Measurements from ENCODE around the gene TOMT.

TOMT gene

GRCh38 chr11:72088076-72088808 lies 17.5 kb upstream of the TOMT start:
- no peak for DNase-seq

DNA sequence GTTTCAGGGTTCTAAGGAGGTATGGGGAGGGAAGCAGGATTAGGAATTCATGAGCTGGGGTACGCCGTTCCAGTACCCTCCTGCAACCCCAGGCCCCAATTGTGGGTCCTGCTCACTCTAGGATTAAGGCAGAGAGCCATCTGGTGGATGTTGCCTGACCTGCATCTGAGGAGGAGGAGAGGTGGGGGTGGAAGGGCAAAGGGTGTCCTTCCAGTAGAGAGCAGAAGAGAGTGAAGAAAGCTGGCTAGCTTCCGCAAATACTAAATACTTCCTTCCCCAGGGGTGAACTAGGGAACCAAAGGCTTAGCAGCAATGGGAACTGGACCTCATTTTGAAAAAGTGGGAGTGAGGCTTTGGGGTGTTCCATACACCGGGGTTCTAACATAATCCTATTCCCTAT lies 14.4 kb upstream of the TOMT start:
- DNase-seq = peak; percentile 79

DNA sequence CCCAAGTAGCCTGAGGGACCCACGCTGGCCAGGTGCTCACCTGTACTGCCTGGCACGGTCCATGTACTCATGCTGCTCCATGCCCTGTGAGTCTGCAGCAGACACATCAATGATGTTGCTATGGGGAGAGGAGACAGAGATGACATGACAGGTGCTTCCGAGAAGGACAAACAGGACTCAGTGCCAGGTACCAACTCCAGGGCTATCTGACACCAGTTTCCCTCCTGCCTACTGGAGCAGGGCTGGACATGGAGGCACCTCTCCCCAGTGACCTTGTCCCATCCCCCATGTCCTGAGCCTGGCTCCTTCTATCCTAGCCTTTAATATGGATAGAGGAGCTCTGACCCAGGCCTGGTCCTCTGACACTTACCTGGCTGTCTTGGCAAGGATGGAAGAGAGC lies 7.0 kb upstream of the TOMT start:
- no peak for DNase-seq

- no peak for DNase-seq
These were observed 5.7 kb upstream of the TOMT start for GRCh38 chr11:72100009-72100408.

- no peak for DNase-seq
These were observed 5.3 kb upstream of the TOMT start for GRCh38 chr11:72100462-72100861.

GRCh38 chr11:72102162-72102561 lies 3.6 kb upstream of the TOMT start:
- DNase-seq = no peak

DNA sequence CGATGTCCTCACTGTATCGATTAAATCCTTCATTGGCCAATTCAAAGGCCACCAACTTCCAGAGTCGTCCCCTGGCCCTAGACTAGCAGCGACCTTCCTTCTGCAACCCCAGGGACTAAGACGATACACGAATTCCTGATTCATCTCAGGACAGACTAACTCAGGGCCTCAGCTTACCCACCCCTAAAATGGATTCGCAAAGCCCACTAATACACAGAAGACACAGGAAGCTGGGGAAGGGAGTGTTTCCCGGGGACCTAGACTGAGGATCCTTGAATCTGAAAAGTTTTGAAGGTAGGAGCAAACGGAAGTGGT lies 3.1 kb upstream of the TOMT start:
- no peak for DNase-seq

- peak; percentile 98 for DNase-seq
These were observed 2.6 kb upstream of the TOMT start, which contains the start of gene LAMTOR1 for GRCh38 chr11:72102946-72103753. LAMTOR1 (minus strand) TSS chr11:72103297; CDS start chr11:72103224, 73 bp downstream.

GRCh38 chr11:72103754-72104167 lies 2.0 kb upstream of the TOMT start:
- no peak for DNase-seq

DNA sequence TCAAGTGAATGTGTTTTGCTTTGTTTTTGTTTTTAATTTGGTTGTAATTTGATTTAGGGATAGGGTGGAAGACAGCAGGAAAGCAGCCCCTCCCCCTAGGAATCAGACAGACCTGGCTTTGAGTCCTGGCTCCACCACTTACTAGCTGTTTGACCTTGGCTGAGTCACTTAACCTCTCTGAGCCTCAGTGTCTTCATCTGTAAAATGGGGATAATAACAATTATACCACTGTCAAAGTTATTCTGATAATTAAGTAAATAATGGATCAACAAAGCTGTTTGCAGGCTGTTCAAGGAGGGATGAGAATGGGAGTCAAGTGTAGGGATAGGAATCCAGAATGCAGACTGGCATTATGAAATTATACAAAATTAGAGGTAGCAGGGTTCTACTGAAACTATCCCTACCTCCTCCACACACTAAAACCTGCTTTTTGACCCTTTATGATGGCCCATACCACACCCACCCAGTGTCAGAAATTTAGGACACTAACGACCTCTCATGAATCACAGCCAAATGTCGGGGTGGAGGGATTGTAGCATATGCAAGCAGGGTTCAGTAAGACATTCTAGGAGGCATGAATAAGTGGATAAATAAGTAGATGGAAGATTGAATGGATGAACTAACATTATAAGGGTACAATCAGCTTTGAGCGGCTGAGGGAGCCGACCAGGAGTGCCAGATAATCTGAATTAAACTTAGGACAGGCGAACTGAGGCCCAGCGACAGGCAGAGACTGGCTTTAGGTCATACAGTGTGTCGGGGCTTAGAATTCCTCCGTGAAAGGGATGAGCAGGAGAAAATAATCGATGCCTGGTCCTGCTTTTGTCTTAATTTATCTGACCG lies 5.8 kb downstream of the TOMT start:
- no peak for DNase-seq

- peak; percentile 99 for DNase-seq
These were observed 6.6 kb downstream of the TOMT start, which contains the start of gene ANAPC15 for GRCh38 chr11:72112143-72112977. ANAPC15 (minus strand) TSS chr11:72112695; CDS start chr11:72111276, 1,419 bp downstream.

DNA sequence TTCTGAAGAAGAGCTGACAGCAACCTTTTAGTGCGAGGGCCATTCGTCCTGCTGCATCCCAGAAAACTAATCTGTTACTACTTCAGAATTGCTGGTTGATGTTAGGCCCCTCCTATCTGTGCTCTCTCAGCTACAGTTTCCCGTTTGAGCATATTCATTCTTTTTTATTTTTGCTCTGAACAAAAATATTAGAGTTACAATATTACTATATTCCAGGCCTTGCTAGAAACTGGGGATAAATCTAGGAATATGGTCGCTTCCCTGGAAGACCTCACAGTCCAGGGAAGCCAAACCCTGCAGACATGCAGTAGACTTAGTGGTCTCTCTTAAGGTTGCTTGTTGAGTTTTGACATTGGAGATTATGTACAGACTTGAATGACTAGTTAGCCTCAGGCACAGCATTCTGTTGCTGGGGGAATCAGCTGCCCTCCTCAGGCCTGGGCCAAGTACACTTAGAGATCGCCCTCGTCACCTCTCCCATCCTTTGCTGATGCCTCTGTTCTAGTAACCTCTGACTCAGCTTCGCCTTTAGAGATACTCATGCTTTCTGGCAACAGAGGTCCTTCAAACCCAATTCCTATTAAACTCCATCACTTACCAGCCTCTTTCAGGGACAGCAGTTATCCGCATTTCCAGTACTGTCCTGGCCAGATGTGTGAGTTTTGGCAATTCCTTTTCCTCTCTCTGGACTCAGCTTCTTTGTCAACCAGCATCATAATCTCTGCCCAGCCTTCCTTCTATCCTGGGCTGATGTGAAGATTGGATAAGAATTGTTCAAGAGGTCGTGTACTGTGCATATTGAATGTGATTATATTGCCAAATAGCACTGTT lies 7.5 kb downstream of the TOMT start:
- no peak for DNase-seq

DNA sequence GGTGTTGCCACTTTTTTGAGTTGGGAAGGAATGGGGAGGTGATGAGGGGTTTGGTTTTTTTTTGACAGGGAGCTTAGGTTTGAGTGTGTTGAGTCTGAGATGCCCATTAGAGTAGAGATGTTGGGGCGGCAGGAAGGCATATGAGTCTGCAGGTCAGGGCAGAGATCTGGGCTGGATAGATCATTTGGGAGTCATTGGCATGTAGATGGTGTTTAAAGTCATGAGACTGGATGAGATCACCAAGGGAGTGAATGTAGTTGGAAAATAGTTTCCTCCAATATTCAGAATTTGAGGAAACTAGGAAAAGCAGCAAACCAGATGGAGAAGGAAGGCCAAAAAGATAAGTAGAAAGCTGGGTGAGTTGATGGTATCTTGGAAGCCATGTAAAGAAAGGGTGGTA lies 8.8 kb downstream of the TOMT start:
- no peak for DNase-seq

DNA sequence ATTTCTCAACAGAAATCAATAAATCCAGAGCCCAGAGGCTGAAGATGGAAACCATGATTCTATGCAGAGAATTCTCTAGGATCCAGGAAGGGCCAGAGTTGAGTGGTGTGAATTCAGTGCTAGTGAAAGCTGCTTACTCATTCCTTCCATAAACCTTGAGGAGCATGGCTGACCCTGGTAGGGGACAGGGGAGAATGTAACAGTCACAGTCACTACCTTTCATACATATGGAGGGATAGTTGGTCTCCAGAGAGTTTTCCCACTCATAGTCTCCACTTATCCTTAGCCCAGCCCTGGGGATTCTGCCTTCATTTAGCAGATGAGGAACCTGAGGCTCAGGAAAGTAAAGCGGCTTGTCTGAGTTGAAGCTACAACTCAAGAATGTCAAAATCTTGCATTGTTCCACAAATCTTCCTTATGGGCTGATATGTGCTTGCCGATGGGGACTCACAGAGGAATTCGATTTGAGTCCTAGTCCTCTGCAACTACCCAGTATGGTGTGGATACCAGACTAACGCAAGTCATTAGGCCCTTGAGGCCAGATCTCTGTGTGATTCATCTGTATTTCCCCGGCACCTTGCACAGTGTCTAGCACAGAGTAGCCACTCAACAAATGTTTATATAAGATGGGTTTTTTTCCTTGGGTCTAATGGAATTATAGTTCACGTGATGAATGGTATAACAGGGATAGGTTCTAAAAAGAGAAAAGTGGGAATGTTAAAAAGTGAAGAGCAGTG lies 10.5 kb downstream of the TOMT start:
- no peak for DNase-seq

DNA sequence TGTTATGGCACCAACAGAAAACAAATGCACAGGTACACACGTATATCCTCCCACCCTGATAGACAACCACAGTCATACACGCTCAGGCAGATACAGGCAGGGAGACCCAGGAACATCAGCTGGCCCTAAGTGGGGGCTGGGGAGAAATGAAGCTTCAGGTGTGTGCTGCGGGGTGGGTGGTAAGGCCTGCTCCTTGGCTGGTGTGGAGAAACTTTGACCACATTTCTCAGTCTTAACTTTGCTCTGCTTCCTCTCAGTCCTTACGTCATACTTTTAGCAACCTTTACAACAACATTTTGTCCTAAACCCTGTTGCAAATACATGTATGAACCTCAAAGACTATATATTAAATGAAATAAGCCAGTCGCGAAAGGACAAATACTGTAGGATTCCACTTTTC lies 13.5 kb downstream of the TOMT start:
- DNase-seq = no peak

DNA sequence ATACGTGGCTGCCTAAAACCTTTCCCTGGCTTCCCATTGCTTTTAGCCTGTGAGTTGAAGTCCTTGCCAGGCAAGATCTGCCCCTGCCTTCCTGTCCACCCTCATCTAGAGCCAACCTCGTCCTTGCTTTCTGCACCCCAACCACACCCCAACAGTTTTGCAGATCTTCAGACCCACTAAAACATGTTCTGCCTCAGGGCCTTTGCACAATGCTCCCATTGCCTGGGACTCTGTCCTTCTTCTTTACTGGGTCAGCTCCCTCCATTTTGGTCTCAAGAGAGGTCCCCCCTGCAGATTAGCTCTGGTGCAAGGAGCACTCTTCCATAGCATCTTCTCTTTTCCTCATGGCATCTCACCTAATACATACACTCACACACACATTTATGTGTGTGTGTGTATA lies 15.2 kb downstream of the TOMT start:
- no peak for DNase-seq

DNA sequence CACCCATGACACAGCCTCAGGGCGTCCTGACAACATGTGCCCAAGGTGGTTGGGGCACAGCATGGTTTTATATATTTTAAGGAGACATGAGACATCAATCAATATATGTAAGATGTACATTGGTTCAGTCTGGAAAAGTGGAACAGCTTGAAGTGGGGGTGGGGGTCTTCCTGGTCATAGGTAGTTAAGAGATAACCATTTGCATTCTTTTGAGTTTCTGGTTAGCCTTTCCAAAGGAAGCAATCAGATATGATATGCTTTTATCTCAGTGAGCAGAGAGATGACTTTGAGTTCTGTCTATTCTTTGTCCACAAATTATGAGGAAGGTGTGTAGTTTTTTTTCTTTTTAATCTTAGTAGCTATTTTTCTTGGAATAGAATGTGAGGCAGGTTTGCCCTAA lies 16.9 kb downstream of the TOMT start:
- no peak for DNase-seq

DNA sequence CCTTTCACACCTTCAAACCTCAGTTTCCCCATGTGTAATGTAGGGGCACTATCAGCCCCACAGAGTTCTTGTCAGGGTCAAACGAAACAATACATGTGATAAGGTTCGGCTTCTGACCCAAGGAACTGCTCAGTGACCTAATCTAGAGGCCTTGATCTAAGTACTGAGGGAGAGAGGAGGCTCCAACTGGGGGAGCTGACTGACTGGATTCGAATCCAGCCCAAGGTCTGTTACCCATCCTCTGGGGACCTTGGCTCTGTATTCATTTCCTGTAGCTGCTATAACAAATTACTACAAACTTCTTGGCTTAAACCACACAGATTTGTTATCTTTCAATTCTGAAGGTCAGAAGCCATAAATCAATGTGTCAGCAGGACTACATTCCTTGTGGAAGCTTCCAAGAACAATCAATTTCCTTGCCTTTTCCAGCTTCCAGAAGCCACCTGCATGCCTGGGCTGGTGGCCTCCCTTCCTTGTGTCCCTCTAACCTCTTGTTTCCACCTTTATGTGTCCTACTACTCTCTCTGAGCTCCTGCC lies 17.5 kb downstream of the TOMT start:
- no peak for DNase-seq

- DNase-seq = no peak
These were observed 18.3 kb downstream of the TOMT start for GRCh38 chr11:72124046-72124445.

DNA sequence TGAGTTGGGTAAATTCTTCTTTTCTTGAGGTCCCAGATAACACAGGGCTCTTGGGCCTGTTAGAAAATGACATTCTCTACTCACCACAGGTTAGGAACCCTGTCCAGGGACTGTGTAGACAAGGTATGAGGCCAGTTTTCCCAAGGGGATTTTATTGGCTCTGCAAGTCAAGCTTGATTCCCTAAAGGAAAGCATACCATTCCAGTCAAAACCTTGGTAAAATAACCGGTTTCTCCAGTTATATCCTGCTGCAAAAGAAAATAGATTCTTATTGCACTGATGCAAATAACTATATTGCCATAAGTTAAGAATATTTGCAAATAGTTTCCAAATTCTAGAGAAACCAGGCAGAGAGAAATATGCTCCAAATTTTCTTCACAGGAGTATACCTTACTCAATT lies 20.2 kb downstream of the TOMT start:
- no peak for DNase-seq

DNA sequence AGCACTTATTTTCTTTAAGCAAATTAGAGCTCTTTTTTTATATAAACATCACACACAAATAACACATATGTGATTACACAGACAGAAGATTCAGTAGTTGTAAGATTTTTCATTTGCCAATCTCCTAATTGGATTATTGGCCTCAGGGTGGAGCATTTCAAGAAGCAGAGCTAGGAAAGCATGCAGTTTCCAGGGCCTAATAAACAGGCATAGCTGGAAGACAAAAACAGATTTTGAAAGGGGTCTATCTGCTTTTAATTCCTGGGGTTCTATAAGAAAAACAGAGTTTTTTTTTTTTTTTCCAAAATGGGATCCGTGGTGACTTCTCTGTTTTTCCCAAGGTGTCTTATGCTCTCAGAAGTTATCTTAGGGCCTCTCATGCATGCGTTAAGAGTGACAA lies 22.2 kb downstream of the TOMT start:
- DNase-seq = no peak
